WTC11 (cell line): Measurements from ENCODE around the gene ABTB2.

ENCODE experiments used
- ESRRA ChIP-seq: sonication (generic); formaldehyde crosslinking; IDR thresholded peaks from 2 replicates; pipeline ENCODE4 v1.8.1; 2022; ENCODE audit warnings: mild to moderate bottlenecking, missing genetic modification reagents, borderline replicate concordance
- FOXK1 ChIP-seq: sonication (generic); formaldehyde crosslinking; IDR thresholded peaks from 2 replicates; pipeline ENCODE4 v1.8.0; 2022; ENCODE audit warnings: mild to moderate bottlenecking, moderate library complexity, missing genetic modification reagents
- TCF7 ChIP-seq: sonication (generic); formaldehyde crosslinking; IDR thresholded peaks from 2 replicates; pipeline ENCODE4 v1.8.0; 2022; ENCODE audit warnings: mild to moderate bottlenecking, low read depth, missing genetic modification reagents, moderate library complexity
- TF ChIP-seq, protein P1 (sequence below): sonication (generic); formaldehyde crosslinking; IDR thresholded peaks from 2 replicates; pipeline ENCODE4 v1.8.0; 2023; ENCODE audit warnings: missing genetic modification reagents, mild to moderate bottlenecking, borderline replicate concordance
- TF ChIP-seq, protein P2 (sequence below): fragments of 200-600 bp; IDR thresholded peaks from 2 replicates; pipeline ENCODE4 v1.8.0; 2022; ENCODE audit warnings: antibody characterized with exemption
- TF ChIP-seq, protein P3 (sequence below): sonication (generic); formaldehyde crosslinking; IDR thresholded peaks from 2 replicates; pipeline ENCODE4 v1.8.1; 2023; ENCODE audit warnings: mild to moderate bottlenecking, missing genetic modification reagents, moderate library complexity

DNA sequence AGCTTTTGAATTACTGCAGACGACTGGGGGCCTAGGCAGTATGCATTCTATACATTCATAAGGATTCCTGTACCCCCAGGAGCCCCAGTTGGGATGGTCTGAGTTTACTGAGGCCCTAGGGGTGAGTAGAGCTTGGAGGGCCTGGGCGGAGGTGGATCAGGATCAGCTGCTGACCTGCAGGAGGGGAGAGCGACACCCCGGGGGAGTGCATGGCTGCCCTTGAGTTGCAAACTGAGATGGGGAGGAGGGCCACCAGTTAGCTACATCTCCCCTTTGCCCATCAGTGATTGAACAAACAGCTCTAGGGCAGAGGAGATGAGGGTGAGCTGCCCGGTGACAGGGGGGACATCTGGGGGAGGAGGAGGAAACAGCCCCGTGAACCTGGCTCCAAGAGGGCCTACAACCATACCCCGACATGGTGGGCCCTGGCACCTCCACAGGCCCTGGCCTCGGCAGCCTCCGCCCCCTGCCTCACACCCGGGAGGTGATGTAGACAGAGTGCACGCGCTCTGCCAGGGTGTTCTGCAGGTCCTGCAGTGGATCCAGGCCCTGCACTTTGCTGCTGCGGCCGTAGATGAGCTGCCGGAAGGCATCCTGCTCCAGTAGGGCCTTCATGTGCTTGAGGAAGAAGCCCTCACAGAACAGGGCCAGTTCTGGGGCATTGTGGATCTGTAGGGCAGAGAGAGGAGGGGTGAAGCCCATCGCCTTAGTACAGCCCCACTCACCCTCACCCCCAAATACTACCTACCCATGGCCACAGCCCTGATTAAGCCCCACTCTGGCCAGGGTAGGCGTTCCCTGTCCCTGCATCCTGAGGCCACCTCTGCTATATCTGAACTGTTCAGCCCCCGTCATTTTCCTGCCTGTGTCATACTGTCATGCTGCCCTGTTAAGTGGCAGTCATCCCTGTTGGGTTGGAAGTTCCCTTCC, 205.6 kb downstream of the ABTB2 start:
- TF ChIP-seq, protein P1, sequence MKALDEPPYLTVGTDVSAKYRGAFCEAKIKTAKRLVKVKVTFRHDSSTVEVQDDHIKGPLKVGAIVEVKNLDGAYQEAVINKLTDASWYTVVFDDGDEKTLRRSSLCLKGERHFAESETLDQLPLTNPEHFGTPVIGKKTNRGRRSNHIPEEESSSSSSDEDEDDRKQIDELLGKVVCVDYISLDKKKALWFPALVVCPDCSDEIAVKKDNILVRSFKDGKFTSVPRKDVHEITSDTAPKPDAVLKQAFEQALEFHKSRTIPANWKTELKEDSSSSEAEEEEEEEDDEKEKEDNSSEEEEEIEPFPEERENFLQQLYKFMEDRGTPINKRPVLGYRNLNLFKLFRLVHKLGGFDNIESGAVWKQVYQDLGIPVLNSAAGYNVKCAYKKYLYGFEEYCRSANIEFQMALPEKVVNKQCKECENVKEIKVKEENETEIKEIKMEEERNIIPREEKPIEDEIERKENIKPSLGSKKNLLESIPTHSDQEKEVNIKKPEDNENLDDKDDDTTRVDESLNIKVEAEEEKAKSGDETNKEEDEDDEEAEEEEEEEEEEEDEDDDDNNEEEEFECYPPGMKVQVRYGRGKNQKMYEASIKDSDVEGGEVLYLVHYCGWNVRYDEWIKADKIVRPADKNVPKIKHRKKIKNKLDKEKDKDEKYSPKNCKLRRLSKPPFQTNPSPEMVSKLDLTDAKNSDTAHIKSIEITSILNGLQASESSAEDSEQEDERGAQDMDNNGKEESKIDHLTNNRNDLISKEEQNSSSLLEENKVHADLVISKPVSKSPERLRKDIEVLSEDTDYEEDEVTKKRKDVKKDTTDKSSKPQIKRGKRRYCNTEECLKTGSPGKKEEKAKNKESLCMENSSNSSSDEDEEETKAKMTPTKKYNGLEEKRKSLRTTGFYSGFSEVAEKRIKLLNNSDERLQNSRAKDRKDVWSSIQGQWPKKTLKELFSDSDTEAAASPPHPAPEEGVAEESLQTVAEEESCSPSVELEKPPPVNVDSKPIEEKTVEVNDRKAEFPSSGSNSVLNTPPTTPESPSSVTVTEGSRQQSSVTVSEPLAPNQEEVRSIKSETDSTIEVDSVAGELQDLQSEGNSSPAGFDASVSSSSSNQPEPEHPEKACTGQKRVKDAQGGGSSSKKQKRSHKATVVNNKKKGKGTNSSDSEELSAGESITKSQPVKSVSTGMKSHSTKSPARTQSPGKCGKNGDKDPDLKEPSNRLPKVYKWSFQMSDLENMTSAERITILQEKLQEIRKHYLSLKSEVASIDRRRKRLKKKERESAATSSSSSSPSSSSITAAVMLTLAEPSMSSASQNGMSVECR (CRISPR knock-in tag), result no peak
- TF ChIP-seq, protein P2, sequence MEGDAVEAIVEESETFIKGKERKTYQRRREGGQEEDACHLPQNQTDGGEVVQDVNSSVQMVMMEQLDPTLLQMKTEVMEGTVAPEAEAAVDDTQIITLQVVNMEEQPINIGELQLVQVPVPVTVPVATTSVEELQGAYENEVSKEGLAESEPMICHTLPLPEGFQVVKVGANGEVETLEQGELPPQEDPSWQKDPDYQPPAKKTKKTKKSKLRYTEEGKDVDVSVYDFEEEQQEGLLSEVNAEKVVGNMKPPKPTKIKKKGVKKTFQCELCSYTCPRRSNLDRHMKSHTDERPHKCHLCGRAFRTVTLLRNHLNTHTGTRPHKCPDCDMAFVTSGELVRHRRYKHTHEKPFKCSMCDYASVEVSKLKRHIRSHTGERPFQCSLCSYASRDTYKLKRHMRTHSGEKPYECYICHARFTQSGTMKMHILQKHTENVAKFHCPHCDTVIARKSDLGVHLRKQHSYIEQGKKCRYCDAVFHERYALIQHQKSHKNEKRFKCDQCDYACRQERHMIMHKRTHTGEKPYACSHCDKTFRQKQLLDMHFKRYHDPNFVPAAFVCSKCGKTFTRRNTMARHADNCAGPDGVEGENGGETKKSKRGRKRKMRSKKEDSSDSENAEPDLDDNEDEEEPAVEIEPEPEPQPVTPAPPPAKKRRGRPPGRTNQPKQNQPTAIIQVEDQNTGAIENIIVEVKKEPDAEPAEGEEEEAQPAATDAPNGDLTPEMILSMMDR, result no peak
- no peak for TF ChIP-seq ESRRA
- TF ChIP-seq TCF7 (CRISPR knock-in tag), result no peak
- TF ChIP-seq FOXK1 (CRISPR knock-in tag), result no peak
- TF ChIP-seq, protein P3, sequence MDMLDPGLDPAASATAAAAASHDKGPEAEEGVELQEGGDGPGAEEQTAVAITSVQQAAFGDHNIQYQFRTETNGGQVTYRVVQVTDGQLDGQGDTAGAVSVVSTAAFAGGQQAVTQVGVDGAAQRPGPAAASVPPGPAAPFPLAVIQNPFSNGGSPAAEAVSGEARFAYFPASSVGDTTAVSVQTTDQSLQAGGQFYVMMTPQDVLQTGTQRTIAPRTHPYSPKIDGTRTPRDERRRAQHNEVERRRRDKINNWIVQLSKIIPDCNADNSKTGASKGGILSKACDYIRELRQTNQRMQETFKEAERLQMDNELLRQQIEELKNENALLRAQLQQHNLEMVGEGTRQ (CRISPR knock-in tag), result no peak
